Heart left ventricle (tissue), 13 donors: ENCODE data around the gene XPNPEP1.

Experiments
- CTCF ChIP-seq, 12 donors: fragments of 200-600 bp; sonication (generic) in 4 of 12; IDR thresholded peaks; one replicate each; pipeline versions ENCODE4 v1.5.0 to v1.8.0; 2018 to 2022; ENCODE audit warnings: antibody characterized with exemption in 12 of 12, mild to moderate bottlenecking in 5 of 12
- POLR2A ChIP-seq, 2 donors: fragments of 450-650 bp; IDR thresholded peaks; one replicate each; pipeline ENCODE4 v1.6.1; 2017; ENCODE audit warnings: antibody characterized with exemption in 2 of 2, mild to moderate bottlenecking in 2 of 2, moderate library complexity in 2 of 2
- donor health status: ischemic (EF 13 %, LVEDD 7.1; RV severe dilation, severe dysfunction).
- donor health status: DM: no; HTN: yes; CAD: no.
- donor health status: DM: no; HTN: no; CAD: no.
- donor health status: ischemic (EF 25% LVEDD 6.9; RV normal size, moderate dysfunction).
- donor health status: ischemic (EF 25% LVEDD 5.7; RV mildly dilated, moderate dysfunction).
- donor health status: ischemic (EF 35%, LVEDD 5.7; RV mildly dilated, moderate dysfunction).
- donor health status: nonischemic (EF 11% LVEDD 7.7; RV severe dilation, severe dysfunction).
- donor health status: DM: yes; HTN: yes; CAD: no.
- donor health status: PGD.
- donor health status: ischemic (EF 29% LVEDD 5.4; RV normal size, mild dysfunction).
- donor health status: nonischemic (EF 23%, LVEDD 6.1; RV moderate dilation, normal function).

GRCh38 chr10:109945473-109946177 is 22.3 kb upstream of the XPNPEP1 start:
- no peak for TF ChIP-seq CTCF (IDR thresholded peaks at IDR 0.05)
- TF ChIP-seq POLR2A (IDR thresholded peaks at IDR 0.05) = no peak
